ENCODE data around the gene WDR20.
"Not testable (repeated sequence)": the region's sequence is repeated elsewhere in the genome, so short reads cannot be mapped to it uniquely, and the experiment has no call there.

DNA sequence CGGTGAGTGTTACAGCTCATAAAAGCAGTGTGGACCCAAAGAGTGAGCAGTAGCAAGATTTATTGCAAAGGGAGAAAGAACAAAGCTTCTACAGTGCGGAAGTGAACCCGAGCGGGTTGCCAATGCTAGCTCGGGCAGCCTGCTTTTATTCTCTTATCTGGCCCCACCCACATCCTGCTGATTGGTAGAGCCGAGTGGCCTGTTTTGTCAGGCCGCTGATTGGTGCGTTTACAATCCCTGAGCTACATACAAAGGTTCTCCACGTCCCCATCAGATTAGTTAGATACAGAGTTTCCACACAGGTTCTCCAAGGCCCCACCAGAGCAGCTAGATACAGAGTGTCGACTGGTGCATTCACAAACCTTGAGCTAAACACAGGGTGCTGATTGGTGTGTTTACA, 5.0 kb upstream of the WDR20 start:
- not testable (repeated sequence) for TF ChIP-seq EZH2phosphoT487 (IDR thresholded peaks at IDR 0.05; ENCODE audit: borderline replicate concordance)
- TF ChIP-seq, protein P1, sequence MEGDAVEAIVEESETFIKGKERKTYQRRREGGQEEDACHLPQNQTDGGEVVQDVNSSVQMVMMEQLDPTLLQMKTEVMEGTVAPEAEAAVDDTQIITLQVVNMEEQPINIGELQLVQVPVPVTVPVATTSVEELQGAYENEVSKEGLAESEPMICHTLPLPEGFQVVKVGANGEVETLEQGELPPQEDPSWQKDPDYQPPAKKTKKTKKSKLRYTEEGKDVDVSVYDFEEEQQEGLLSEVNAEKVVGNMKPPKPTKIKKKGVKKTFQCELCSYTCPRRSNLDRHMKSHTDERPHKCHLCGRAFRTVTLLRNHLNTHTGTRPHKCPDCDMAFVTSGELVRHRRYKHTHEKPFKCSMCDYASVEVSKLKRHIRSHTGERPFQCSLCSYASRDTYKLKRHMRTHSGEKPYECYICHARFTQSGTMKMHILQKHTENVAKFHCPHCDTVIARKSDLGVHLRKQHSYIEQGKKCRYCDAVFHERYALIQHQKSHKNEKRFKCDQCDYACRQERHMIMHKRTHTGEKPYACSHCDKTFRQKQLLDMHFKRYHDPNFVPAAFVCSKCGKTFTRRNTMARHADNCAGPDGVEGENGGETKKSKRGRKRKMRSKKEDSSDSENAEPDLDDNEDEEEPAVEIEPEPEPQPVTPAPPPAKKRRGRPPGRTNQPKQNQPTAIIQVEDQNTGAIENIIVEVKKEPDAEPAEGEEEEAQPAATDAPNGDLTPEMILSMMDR (conservative IDR thresholded peaks at IDR 0.05; ENCODE audit: low read length), result not testable (repeated sequence)

Data from Loucy (cell line).